Measurements from ENCODE around the gene PTPRN2.
"Not testable (repeated sequence)": the region's sequence is repeated elsewhere in the genome, so short reads cannot be mapped to it uniquely, and the experiment has no call there.

PTPRN2 gene

DNA sequence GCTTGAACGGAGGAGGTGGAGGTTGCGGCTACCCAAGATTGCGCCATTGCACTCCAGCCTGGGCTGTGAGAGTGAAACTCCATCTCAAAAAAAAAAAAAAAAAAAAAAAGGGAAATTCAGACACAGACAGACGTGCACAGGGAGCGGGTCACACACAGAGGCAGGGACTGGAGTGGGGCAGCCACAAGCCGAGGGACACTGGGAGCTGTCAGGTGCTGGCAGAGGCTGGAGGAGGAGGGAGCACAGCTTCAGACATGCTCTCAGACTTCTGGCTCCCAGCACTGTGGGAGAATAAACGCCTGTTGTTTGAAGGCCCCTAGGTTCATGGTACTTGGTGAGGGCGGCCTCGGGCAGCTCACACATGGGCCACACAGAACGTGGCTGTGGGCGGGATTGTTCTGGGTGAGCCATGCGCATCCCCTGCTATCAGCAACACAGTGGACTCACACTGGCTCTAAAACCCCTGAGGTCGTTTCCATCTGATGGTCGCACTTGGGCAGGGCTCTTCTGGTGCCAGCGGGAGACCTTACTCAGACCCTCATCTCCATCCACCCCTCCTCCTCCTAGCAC, 874.9 kb downstream of the PTPRN2 start:
- no peaks in the 10 kb centered on the region for H3K9me3 ChIP-seq (ENCODE audit: control insufficient read depth, insufficient read depth, low read length)
- no peaks in the 10 kb centered on the region for H3K36me3 ChIP-seq (ENCODE audit: insufficient read depth, low read length)
- H3K4me1 ChIP-seq (ENCODE audit: insufficient read depth, low read length) = no peaks in the 10 kb centered on the region
- H3K9ac ChIP-seq (ENCODE audit: low read depth, low read length) = no peak overlapping the region

DNA sequence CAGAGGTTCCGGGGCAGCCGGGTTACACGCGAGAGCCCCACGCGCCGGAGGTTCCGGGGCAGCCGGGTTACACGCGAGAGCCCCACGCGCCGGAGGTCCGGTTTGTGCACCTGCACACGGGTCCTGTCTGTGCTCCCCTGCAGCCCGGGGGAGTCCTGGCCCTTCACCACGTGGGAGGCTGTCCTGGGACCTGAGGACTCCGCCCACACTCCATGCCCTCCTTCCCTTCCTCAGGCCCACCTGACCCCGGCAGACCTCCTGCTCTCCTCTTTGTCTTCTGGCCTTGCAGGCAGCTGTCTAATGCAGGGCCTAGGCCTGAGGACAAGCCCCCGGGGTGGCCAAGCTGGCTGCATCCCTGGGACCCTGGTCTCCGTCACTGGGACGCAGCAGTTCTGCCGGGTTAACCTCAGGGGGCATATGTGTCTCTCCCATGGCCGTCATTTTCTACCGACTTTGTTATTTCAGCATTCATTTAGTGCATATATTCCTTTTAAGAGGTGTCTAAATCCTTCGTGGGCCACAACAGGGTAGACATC, 876.2 kb downstream of the PTPRN2 start:
- Histone ChIP-seq H3K36me3 (ENCODE audit: insufficient read depth, low read length) (no peaks in the 10 kb centered on the region), H3K9me3 (ENCODE audit: control insufficient read depth, insufficient read depth, low read length) (no peaks in the 10 kb centered on the region), H3K4me1 (ENCODE audit: insufficient read depth, low read length) (no peaks in the 10 kb centered on the region), H3K9ac (ENCODE audit: low read depth, low read length) (no peak overlapping the region)

DNA sequence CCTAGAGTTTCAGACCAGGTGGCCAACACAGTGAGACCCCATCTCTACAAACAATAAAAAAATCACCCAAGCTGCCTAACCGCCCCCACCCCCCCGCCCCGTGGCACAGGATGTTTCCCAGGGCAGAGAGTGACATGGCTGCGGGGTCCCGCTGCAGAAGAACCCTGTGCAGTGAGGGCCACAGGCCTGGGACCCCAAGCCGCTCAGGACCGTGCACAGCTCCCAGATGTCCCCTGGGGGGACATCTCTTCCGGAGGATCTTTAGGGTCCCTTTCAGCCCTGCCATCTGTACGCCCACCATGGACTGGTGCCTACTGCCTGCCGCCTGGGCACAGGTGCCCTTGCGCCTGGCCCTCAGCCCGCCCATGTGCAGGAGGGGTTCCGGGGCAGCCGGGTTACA, 877.2 kb downstream of the PTPRN2 start:
- H3K9ac ChIP-seq (ENCODE audit: low read depth, low read length) = no peak overlapping the region
- H3K9me3 ChIP-seq (ENCODE audit: control insufficient read depth, insufficient read depth, low read length) = no peaks in the 10 kb centered on the region
- H3K4me1 ChIP-seq (ENCODE audit: insufficient read depth, low read length) = no peaks in the 10 kb centered on the region
- no peaks in the 10 kb centered on the region for H3K36me3 ChIP-seq (ENCODE audit: insufficient read depth, low read length)

DNA sequence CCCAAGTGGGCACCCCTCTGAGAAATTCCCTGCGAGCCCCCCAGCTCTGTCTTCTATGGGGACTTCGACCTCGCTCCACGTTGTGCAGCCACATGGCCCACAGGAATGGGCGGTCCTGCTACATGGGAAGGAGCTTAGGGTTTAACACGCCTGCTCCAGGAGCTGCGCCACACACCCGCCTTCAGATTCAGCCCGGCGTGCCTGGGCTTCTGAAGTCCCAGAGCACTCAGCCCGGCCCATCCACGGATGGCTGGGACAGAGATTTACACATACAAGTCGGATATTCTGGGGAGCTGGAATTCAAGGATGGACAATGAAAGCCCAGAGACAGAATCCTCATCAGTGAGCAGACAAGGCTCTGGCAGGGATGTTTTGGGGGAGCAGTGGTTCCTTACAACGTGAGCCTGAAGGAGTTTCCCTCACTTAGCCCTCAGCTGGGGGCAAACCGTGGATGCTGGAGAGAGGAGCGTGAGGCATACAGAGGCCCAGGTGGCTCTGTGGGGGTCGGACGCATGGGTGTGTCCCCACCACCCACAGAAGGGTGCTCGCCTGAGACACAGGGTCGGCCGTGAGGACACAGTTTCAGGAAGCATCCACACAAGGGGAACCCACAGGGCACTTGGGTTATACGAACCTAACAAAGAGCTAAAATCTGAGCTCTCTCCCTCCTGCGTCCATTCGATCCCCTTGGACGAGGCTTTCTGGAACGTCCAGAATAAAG, 877.9 kb downstream of the PTPRN2 start:
- Histone ChIP-seq H3K36me3 (ENCODE audit: insufficient read depth, low read length) (no peaks in the 10 kb centered on the region), H3K4me1 (ENCODE audit: insufficient read depth, low read length) (no peaks in the 10 kb centered on the region), H3K9ac (ENCODE audit: low read depth, low read length) (no peak overlapping the region), H3K9me3 (ENCODE audit: control insufficient read depth, insufficient read depth, low read length) (no peaks in the 10 kb centered on the region)

DNA sequence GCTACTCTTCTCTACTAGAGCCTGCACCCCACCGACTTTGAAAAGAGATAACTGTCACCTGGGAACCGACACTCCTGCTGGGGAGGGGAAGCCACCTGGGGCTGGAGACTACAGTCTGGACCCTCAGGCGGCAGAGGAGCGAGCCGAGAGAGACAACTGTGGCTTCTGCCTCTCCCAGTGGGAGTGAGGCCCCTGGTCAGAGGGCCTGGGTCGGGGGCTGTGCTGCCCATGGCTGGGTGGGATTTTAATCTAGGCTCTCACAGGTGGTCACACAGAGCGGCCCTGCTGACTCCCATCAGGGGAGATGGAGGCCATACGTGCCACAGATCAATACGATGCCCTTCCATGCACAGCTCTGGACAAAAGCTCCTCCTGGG, 878.7 kb downstream of the PTPRN2 start:
- Histone ChIP-seq H3K4me1 (ENCODE audit: insufficient read depth, low read length) (no peaks in the 10 kb centered on the region), H3K9me3 (ENCODE audit: control insufficient read depth, insufficient read depth, low read length) (no peaks in the 10 kb centered on the region), H3K36me3 (ENCODE audit: insufficient read depth, low read length) (no peaks in the 10 kb centered on the region), H3K9ac (ENCODE audit: low read depth, low read length) (no peak overlapping the region)

DNA sequence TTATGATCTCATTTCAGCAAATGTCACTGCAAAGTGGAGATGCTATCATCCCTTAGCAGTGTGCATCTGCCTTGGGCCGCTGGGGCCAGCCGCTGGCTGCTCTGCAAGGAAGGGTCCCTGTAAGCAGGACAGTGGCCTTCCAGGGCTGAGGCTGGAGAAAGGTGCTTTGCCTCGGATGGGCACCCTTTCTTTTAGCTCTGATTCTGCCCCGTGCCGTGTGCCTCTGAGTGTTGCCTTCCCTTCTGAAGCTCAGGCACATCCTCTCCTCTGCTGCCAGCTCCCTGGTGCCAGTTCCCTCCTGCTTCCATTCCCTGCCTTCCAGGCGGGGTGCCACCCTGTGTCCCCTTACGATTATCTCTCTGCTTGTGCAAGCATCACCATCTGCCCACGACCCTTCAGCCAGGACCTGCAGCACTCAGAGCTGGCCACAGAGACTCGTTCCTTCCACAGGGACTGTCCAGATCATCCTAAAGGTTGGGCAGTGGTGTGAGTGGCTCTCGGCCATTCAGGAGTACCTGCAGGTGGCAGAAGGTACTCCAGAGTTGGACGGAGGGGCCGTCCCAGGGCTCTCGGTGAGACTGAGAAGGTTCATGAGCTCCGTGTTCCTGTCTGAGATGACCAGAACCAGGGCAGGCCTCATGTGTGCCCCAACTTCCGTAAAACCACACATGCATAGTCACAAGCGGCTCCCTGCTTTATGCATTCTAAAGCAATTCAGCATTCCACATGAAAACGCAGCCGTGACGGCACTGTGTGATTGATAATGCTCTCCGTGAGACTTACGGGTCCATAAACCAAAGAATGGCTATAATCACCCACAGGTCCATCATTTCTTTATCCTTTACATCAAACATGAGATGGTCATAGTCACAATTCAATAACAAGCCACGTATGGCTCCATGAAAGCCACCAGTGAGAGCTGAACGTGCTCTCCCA, 879.4 kb downstream of the PTPRN2 start:
- H3K9ac ChIP-seq (ENCODE audit: low read depth, low read length) = no peak overlapping the region
- no peaks in the 10 kb centered on the region for H3K36me3 ChIP-seq (ENCODE audit: insufficient read depth, low read length)
- no peaks in the 10 kb centered on the region for H3K9me3 ChIP-seq (ENCODE audit: control insufficient read depth, insufficient read depth, low read length)
- H3K4me1 ChIP-seq (ENCODE audit: insufficient read depth, low read length) = no peaks in the 10 kb centered on the region

DNA sequence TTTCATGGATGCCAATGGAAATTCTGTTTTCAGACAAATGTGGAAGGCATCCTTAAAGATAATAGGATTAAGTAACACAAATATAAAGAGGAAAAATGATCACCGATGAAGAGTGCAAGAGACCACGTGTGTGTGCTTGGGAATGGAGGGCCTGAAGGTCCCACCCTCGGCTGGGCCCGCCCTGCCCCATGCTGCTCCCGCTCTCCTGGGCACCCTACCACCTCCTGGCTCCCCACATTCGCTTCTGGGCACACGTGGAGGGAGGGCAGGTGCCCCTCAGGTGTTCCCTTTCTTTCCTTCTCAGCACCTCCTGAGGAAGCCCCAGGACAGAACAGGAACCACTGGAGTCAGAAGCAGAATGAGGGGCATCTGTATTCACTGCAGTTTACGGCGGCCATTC, 883.3 kb downstream of the PTPRN2 start:
- Histone ChIP-seq H3K9me3 (ENCODE audit: control insufficient read depth, insufficient read depth, low read length) (no peaks in the 10 kb centered on the region), H3K4me1 (ENCODE audit: insufficient read depth, low read length) (no peaks in the 10 kb centered on the region), H3K36me3 (ENCODE audit: insufficient read depth, low read length) (no peaks in the 10 kb centered on the region), H3K9ac (ENCODE audit: low read depth, low read length) (no peak overlapping the region)

DNA sequence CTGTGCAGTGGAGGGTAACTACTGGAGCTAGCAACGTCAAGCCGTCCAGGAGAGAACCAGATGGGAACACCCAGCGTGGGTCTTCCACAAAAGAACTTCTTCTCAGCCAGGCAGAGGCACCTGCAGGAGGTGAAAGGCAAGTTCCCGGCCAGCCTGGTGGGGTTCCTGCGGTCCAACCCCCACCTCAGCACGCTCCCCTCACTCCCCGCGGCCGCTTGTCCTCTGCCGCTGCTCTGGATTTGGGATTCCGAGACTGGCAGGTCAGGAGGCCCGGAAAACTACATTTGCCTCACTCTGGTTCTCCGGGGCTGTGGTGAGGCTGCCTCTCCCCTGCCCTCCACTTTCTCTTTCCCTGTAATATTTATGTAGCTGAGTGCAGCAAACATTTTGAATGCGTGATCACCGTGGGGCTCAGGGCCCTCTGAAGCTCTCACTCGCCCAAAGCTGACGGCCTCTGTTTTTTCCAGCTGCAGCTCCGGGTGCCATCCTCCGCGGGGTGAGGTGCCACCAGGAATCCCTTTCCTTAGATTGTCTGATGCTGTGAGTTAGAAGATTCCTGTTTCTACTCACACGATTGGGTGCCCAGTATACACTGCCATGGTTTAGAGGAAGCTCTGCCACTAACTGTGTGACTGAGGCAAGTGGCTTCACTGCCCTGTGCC, 884.0 kb downstream of the PTPRN2 start:
- H3K36me3 ChIP-seq (ENCODE audit: insufficient read depth, low read length) = no peaks in the 10 kb centered on the region
- H3K4me1 ChIP-seq (ENCODE audit: insufficient read depth, low read length) = no peaks in the 10 kb centered on the region
- no peak overlapping the region for H3K9ac ChIP-seq (ENCODE audit: low read depth, low read length)
- no peaks in the 10 kb centered on the region for H3K9me3 ChIP-seq (ENCODE audit: control insufficient read depth, insufficient read depth, low read length)

DNA sequence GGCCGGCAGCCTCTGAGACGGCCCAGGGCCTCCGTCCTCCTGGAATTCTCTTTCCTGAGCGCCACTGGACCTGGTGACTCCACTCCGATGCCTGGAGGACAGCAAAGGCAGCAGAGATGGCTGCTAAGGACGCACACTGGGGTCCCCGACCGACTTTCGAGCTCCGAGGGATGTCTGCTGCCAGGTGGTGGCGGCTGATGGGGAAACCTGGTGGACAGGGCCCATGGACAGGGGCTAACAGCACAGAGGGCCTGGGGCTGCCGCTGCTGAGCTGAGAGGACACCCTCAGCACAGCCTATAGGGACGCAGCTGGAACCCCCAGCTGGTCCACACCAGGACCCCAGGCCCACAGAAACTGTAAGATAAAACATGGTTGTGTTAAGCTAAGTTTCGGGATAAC, 884.5 kb downstream of the PTPRN2 start:
- Histone ChIP-seq H3K36me3 (ENCODE audit: insufficient read depth, low read length) (no peaks in the 10 kb centered on the region), H3K9ac (ENCODE audit: low read depth, low read length) (no peak overlapping the region), H3K4me1 (ENCODE audit: insufficient read depth, low read length) (no peaks in the 10 kb centered on the region), H3K9me3 (ENCODE audit: control insufficient read depth, insufficient read depth, low read length) (no peaks in the 10 kb centered on the region)

DNA sequence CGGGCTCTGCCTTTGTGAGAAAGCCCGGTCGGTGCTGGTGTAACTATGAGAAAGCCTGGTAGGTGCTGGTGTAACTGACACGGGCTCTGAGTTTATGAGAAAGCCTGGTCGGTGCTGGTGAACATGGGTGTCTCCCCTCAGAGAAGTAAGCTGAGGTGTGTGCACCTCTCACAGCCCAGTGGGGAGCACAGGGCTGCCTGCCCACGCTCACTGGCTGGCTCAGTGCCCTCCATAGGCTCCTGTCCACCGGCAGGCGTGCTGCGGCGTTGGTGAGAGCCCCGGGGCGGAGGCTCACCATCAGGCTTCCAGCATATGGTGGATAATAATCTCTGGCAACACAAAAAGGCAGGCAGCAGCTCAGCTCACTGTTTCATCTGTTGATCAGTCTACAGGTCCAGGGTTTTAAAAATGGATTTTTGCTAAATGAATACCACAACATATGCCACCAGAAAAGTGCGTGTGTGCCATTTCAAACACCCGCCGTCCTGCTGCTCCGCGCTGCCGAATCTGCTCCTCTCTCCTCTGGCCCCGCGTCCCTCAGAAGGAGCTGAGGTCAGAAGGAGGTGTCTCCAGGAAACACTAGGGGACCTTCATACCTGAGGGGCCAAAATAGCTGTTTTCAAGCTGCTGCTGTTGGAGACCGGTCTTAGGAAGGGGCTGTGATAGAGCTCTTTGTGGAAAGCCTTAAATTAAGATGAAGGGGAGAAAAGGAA, 885.2 kb downstream of the PTPRN2 start:
- H3K4me1 ChIP-seq (ENCODE audit: insufficient read depth, low read length) = no peaks in the 10 kb centered on the region
- H3K36me3 ChIP-seq (ENCODE audit: insufficient read depth, low read length) = no peaks in the 10 kb centered on the region
- no peaks in the 10 kb centered on the region for H3K9me3 ChIP-seq (ENCODE audit: control insufficient read depth, insufficient read depth, low read length)
- no peak overlapping the region for H3K9ac ChIP-seq (ENCODE audit: low read depth, low read length)

DNA sequence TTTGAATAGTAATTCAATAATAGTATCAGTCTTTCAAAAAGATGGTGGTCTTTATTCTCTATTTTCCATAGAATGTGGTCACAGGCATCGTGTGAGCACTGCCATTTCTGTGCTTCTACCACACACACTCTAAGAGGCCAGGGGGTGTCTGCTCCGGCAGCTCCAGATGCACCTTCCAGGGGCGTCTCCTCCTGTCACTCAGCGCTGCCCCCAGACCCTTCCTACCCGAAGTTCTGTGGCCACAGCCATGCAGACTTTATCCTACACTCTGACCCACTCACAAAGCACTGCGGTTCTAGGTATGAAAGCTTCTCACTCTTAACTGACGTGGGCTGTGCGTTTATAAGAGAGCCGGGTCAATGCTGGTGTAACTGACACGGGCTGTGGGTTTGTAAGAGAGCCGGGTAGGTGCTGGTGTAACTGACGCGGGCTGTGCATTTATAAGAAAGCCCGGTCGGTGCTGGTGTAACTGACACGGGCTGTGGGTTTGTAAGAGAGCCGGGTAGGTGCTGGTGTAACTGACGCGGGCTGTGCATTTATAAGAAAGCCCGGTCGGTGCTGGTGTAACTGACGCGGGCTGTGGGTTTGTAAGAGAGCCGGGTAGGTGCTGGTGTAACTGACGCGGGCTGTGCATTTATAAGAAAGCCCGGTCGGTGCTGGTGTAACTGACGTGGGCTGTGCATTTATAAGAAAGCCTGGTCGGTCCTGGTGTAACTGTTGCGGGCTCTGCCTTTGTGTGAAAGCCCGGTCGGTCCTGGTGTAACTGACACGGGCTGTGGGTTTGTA, 886.0 kb downstream of the PTPRN2 start:
- H3K36me3 ChIP-seq (ENCODE audit: insufficient read depth, low read length); H3K9ac ChIP-seq (ENCODE audit: low read depth, low read length); H3K9me3 ChIP-seq (ENCODE audit: control insufficient read depth, insufficient read depth, low read length); H3K4me1 ChIP-seq (ENCODE audit: insufficient read depth, low read length): not testable (repeated sequence)

DNA sequence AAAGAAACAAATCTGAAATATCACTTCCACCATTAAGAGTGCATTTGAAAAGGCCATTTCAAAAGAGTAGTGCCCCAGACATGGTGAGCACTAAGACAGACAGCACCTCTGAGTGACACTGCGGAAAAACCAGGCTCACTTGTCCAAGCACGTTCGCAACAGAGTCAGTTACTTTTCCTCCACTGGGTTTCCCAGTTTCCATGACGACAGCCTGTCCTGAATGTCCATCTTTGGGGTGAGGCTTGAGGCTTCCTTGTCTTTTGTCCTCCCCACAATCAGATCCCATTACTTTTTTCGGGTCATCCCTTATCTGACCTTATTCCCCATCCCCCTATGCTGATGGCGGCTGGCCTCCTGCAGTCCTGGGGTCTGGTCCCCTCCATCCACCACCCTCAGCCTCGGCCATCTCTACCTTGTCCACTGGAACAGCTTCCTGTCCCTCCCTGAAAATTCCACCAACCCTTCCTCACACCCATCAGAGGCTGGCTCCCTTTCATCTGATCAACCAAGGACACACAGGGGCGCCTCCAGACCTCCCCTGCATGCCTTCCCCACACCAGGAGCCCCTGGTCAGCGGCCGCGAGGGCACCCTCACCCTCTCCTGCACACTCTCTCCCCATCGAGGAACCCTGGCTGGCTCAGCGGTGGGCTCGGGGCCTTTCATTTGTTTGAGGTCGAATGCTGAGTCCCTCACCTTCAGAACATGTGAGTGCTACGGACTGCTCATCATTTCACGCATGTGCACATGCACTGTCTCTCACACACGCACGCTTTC, 887.2 kb downstream of the PTPRN2 start:
- no peaks in the 10 kb centered on the region for H3K9me3 ChIP-seq (ENCODE audit: control insufficient read depth, insufficient read depth, low read length)
- no peaks in the 10 kb centered on the region for H3K4me1 ChIP-seq (ENCODE audit: insufficient read depth, low read length)
- H3K9ac ChIP-seq (ENCODE audit: low read depth, low read length) = no peak overlapping the region
- no peaks in the 10 kb centered on the region for H3K36me3 ChIP-seq (ENCODE audit: insufficient read depth, low read length)

All from ES-I3 (cell line).